HG03565 (cell line): Measurements from ENCODE around the gene TMPRSS6.

Source experiments
- ATAC-seq: cut with Tn5 transposase; IDR thresholded peaks from one replicate; pipeline ENCODE4 v1.9.1; 2021; ENCODE audit warnings: mild to moderate bottlenecking, moderate library complexity; ENCODE audit not compliant: unreplicated experiment

The TMPRSS6 gene

DNA sequence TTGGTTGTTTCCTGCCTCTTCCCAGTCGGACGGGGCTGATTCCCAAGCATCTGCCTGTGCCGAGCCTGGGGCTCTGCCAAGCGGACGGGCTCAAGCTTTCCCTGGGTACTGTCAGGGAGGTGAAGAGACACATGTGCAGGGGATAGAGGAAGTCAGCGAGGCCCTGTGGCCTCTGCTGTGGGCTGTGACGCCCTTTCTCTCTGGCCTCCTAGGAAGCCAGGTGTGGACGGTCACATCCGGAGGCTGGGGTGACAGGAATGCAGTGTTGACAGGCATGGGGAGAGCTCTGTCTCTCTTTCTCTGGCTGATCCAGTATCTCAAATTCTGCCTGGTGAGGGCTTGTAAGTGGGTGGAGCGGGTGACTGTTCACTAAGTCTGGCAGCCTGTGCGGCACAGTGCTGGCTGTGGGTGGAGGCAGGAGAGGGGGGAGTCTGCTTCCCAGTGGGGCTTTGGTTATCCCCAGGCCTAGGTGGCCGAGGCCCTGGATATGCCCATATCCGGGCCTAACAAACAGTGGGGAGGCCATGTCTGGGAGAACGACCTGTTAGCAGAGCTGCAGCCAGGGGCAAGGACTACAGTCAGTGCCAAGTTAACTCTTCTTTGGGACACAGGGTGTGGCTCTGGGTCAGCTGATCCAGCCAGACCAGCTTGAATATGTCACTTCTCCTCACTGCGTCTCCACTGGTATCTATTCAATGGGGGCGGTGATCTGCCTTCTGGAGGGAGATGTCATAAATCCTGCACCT is 56.0 kb downstream of the TMPRSS6 start:
- no peak for ATAC-seq

DNA sequence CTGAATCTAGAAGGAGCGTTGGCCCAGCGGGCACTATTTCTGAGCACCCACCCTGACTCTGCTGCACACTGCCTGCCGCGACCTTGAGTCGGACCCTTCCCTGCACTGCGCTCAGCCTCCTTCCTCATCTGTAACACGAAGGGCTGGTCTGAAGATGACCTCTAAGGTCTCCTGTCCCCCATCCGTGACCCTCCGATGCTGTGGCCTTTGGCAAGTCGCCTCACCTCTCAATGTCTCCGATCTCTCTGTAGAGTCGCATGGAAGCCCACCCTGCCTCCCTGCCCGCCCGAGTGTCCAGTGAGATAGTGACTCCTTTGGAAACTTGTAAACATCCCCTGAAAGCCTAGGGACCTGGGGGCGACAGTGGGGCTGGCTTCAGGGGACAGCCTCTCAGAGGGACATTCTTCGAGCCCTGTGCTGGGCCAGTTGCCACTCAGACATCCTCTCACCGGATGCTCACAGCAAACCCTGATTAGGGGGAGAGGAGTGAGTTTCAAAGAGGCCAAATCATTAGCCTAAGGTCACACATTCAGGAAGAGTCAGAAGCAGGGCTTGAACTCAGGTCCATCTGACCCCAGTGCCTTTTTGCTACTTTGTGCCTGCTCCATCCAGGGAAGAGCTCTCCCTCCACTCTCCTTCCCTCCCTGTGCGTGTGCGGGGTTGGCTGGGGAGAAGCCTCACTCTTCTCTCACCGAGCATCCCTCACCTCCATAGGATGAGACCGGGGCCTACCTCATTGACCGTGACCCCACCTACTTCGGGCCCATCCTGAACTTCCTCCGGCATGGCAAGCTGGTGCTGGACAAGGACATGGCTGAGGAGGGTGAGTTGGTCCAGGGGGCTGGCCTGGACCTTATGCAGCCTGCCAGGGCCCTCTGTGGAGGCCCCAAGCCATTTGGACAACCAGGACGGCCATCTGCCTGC is 56.9 kb downstream of the TMPRSS6 start:
- ATAC-seq: no peak

DNA sequence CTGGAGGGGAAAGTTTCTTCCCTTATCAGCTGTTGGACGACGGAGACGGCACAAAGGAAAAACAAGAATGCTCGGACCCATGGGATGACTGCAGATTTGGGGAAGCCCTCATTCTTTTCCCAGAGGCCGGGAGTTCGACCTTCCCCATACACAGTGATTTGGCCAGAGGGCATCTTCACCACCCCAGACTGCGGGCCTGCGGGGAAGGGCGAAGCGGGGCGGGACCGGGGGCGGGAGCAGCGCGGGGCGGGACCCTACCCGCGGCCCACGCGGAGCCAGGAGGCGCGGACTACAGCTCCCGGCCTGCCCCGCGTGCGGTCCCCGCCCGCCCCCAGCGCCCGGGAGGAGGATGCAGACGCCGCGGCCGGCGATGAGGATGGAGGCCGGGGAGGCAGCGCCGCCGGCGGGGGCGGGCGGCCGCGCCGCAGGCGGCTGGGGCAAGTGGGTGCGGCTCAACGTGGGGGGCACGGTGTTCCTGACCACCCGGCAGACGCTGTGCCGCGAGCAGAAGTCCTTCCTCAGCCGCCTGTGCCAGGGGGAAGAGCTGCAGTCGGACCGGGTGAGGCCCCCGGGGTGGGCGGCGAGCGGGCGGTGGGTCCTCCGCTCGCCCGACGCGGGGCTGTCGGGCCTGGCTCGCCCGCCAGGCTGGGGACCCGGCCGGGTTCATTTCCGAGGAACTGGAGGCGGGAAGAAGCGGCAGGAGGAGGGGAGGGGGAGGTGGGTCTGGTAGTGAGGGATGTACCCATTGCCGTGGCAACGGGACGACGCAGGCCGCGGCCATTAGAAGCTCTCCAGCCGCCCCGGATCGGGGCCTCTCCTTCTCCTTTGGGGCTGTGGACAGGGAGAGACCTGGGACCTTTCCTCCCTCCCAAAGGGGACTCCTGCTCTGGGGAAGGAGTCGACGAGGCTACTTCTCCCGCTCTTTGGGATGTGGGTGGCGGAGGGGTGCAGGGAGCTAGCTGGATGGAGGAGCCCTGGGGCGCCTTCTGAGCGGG is 57.8 kb downstream of the TMPRSS6 start, which contains the start of gene KCTD17:
Gene KCTD17 (plus strand): TSS at position 352 of the 995 bp plus-strand sequence. CDS start 19 bp downstream, at position 371.
- ATAC-seq: no peak

- no peak for ATAC-seq
Observed at GRCh38 chr22:37050913-37051312, 58.6 kb downstream of the TMPRSS6 start.

DNA sequence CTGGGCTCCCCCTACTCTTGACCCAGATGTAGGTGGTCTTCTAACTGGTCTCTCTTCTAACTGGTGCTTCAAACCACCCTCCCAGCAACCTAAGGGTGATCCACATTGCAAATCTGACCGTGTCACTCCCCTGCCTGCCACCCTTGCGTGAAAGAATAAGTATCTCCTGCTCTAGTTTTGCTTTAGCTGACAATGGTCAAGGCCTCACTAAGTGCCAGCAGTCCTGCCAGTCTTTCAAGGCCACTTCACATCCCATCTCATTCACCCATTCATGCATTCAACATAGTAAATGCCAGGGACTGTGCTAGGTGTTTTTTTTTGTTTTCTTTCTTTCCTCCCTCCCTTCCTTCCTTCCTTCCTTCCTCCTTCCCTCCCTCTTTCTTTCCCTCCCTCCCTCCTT is 60.3 kb downstream of the TMPRSS6 start:
- no peak for ATAC-seq

GRCh38 chr22:37048133-37048532 is 61.4 kb downstream of the TMPRSS6 start:
- no peak for ATAC-seq

DNA sequence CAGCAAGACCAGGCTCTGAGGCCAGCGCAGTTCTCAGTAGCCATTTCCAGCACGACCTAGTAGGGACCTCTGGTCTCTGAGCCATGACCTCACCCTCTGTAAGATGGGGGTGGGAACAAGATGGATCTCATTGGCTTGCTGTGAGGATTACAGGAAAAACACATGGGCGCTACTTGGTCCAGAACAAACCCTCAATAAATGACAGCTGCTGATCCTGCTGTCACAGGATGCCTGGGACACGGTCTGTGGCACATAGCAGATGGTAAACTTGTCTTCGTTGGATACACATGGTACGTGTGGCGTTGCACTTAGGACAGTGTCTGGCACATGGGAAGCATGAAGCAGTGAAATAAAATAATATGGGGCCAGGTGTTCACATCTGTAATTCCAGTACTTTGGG is 62.5 kb downstream of the TMPRSS6 start:
- ATAC-seq: no peak

GRCh38 chr22:37046589-37046988 is 62.9 kb downstream of the TMPRSS6 start:
- no peak for ATAC-seq

DNA sequence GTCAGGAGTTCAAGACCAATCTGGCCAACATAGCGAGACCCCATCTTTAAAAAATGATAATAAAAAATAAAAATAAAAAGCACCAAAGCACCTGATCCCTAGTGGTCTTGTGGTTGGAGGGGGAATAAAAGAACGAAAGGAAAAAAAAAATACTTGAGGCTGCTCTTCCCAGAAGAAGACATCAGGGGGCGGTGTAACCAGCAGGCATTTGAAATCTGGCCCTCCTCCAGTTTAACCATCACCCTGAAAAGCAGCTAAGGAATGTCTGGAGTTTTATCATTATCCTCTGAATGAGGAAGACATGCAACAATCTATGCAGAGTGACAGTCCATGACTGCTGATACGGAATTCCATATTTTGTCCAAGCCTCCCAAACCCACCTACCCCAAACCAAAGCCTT is 63.6 kb downstream of the TMPRSS6 start:
- no peak for ATAC-seq

GRCh38 chr22:37044634-37045625 is 64.6 kb downstream of the TMPRSS6 start:
- no peak for ATAC-seq

DNA sequence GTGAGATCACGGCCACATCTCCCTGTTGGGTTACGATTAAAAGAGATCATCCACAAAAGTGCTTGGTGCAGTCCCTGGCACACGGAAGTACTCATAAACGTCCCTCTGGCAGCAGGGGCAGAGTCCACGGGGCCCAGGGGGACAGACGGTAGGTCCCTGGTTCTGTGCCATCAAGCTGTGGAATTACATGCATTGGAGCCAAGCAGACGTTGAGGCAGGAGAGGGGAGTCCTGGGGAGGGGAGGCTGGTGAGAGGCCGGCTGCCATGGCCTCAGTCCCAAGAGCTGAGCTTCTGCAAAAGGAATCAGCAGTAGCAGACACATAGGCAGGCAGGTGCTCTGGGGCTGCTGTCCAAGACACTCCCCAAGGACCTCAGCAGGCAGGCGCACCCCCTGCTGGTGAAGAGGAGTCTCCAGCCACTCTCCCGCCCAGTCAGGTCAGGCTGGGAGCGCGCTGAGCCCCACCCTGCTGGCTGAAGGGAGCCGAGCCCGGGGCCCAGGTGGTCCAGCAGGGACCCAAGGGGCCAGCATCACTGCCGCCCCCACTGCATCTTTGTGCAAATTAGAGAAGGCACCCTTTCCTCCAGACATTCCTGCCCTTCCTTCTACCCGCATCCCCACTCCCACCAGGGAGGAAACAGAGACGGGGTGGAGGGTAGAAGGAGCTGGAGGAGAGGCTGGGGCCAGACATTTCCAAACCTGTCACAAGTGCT is 65.5 kb downstream of the TMPRSS6 start:
- no peak for ATAC-seq

GRCh38 chr22:37043209-37043827 is 66.2 kb downstream of the TMPRSS6 start:
- ATAC-seq: no peak

- no peak for ATAC-seq
Observed at GRCh38 chr22:37039466-37039865, 70.0 kb downstream of the TMPRSS6 start.

GRCh38 chr22:37037669-37038068 is 71.8 kb downstream of the TMPRSS6 start:
- ATAC-seq: no peak

- ATAC-seq: no peak
Observed at GRCh38 chr22:37036655-37037377, 72.7 kb downstream of the TMPRSS6 start.

DNA sequence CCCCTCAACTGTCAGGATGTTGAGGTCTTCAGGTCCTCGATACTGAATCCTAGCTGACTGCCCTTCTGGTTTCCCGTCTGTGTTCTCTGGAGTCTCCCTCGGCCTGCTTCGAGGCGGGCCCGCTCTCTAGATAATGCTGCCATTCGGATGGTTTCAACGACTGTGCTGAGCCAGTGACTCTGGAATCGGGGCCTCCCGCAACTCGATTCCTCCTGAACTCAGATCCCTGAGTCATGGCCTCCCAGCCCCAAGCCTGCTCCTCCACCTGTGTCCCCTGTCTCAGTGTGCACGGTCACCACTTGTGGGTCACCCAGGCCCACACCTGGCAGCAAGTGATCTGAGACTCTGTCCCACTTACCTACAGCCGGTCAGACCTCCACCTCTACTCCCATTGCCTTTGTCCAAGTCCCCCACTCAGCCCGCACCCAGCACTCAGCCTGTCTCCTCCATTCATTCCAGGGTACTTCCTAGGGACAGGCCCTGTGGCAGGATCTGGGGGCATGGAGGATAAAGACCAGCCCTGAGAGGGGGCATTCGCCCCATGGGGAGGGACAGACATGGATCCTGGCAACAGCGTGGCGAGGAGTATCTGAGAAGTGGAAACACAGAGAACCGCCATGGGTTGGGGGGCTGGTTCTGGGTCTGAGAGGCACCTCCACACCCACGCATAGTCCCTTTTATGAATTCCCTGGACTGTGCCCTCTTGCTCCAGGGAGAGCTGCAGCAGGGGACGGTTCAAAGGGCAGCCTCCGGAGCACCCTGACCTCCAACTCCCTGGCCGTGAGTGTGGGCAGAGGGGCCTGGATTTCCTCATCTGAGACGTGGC is 75.7 kb downstream of the TMPRSS6 start:
- no peak for ATAC-seq
